PFSK-1 (cell line): ENCODE measurements around the gene DDX24.

ENCODE experiments used
- FOXP2 ChIP-seq: optimal IDR thresholded peaks from 2 replicates; pipeline ENCODE3; 2011; ENCODE audit warnings: borderline replicate concordance, control low read depth, inconsistent platforms; ENCODE audit not compliant: insufficient read depth; ENCODE audit errors: extremely low read length, extremely low read depth
- POLR2AphosphoS5 ChIP-seq: IDR thresholded peaks from 2 replicates; pipeline ENCODE4 v1.6.1; 2012; ENCODE audit warnings: low read depth, mild to moderate bottlenecking, control low read depth, low read length, moderate library complexity
- SIN3A ChIP-seq: IDR thresholded peaks from 2 replicates; pipeline ENCODE4 v1.6.1; 2012; ENCODE audit warnings: mild to moderate bottlenecking, low read length, moderate library complexity, borderline replicate concordance; ENCODE audit not compliant: insufficient read depth
- TAF1 ChIP-seq: IDR thresholded peaks from 2 replicates; pipeline ENCODE4 v1.6.1; 2012; ENCODE audit warnings: low read length, control low read depth, borderline replicate concordance; ENCODE audit not compliant: insufficient read depth
- TF ChIP-seq, protein P1 (sequence below), 2 experiments: IDR thresholded peaks; 2 replicates each; pipeline versions ENCODE4 v1.6.1 to v1.8.0; 2011 to 2012; ENCODE audit warnings: low read depth in 2 of 2, low read length in 2 of 2, control low read depth in 1 of 2, inconsistent platforms in 1 of 2, mild to moderate bottlenecking in 1 of 2, moderate library complexity in 1 of 2; ENCODE audit not compliant: insufficient read depth in 1 of 2

Gene DDX24

DNA sequence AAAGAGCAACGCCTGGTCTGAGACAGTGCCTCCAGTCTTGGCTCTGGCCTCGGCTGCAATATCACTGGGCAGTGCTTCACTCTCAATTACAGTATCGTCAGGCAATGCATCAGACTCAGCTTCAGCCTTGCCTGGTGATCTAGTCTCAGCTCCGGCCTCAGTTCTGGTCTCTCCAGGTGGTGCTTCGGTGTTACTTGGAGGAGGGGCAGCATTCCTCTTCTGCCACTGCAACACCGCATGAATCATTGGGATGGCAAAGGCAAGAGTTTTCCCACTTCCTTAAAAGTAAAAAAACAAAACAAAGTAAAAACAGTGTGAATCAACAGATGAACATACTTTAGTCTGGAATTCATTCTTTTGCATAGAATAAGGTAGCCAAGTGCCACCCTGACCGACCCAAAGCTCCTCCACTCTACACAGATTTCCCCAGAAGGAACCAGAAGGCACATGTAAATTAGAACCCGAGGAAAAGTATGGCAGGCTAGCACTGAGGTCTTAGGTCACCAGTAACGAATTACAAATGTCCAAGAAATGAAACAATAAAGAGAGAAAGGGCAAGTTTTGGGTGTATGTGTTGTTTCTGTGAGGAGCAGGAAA is 18.6 kb downstream of the DDX24 start:
- TF ChIP-seq SIN3A, result no peak
- TF ChIP-seq POLR2AphosphoS5, result no peak
- TF ChIP-seq FOXP2, result no peak
- TF ChIP-seq, protein P1, sequence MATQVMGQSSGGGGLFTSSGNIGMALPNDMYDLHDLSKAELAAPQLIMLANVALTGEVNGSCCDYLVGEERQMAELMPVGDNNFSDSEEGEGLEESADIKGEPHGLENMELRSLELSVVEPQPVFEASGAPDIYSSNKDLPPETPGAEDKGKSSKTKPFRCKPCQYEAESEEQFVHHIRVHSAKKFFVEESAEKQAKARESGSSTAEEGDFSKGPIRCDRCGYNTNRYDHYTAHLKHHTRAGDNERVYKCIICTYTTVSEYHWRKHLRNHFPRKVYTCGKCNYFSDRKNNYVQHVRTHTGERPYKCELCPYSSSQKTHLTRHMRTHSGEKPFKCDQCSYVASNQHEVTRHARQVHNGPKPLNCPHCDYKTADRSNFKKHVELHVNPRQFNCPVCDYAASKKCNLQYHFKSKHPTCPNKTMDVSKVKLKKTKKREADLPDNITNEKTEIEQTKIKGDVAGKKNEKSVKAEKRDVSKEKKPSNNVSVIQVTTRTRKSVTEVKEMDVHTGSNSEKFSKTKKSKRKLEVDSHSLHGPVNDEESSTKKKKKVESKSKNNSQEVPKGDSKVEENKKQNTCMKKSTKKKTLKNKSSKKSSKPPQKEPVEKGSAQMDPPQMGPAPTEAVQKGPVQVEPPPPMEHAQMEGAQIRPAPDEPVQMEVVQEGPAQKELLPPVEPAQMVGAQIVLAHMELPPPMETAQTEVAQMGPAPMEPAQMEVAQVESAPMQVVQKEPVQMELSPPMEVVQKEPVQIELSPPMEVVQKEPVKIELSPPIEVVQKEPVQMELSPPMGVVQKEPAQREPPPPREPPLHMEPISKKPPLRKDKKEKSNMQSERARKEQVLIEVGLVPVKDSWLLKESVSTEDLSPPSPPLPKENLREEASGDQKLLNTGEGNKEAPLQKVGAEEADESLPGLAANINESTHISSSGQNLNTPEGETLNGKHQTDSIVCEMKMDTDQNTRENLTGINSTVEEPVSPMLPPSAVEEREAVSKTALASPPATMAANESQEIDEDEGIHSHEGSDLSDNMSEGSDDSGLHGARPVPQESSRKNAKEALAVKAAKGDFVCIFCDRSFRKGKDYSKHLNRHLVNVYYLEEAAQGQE (IDR thresholded peaks at IDR 0.05; ENCODE audit: insufficient read depth in 1 of 2, low read depth in 2 of 2, low read length in 2 of 2), result no peak
- no peak for TF ChIP-seq TAF1

DNA sequence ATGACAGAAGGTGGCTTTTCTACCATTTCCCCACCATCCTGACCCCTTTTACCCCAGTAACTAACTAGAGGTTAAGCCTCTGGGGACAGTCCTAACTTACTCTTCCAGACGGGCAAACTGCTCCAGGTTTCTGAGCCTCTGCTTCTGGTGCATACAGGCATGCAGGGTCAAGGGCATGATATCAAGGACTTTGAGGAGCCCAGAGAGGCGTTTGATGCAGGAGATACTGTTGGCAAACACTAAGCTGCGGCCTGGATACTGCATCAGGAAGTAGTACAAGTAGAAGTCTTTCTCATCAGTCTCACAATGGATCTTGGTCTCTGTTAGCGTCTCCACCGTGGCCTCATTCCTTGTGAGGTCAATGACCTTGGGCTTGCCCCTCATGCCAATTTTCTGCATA is 21.0 kb downstream of the DDX24 start:
- TF ChIP-seq POLR2AphosphoS5, result no peak
- TF ChIP-seq, protein P1 (IDR thresholded peaks at IDR 0.05; ENCODE audit: insufficient read depth in 1 of 2, low read depth in 2 of 2, low read length in 2 of 2), result no peak
- no peak for TF ChIP-seq FOXP2
- TF ChIP-seq TAF1, result no peak
- no peak for TF ChIP-seq SIN3A

DNA sequence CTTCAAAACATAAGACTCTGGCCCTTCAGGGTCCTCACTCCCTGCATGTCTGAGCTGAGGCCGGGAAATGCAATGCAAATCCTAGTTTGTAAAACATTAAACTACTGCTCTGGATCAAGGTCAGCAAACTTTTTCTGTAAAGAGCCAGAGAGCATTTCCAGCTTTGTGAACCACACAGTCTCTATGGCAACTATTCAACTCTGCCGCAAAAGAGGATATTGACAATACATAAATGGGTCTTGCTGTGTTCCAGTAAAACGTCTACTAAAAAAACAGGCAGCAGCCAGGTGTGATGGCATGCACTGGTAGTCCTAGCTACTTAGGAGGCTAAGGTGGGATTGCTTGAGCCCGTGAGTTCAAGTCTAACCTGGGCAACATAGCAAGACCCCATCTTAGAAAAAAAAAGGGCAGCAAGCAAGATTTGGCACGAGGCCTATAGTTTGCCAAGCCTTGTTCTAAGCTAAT is 22.3 kb downstream of the DDX24 start:
- no peak for TF ChIP-seq TAF1
- no peak for TF ChIP-seq SIN3A
- no peak for TF ChIP-seq POLR2AphosphoS5
- TF ChIP-seq FOXP2, result no peak
- TF ChIP-seq, protein P1 (IDR thresholded peaks at IDR 0.05; ENCODE audit: insufficient read depth in 1 of 2, low read depth in 2 of 2, low read length in 2 of 2), result no peak

DNA sequence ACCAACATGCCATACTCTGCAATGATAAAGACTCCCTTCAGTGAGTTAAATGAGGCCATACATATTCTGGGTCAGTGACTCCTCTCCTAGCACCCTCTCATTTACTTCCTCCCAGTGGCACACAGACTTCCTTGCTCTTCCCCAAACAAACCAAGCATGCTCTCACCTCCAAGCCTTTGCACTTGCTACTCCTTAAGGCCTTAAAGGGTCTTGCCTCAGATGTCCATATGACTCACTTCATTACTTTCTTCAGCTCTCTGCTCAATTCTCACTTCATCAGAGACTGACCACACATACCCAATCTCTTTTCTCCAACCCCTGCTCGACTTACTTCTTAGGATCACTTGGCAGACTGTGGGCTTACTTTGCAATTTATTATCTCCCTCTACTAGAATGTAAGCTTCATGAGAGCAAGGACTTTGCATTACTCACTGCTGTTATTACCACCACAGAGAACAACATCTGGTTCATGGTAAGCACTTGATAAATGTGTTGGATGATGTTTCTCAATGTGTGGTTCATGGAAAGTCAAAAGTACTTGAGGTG is 22.8 kb downstream of the DDX24 start:
- TF ChIP-seq POLR2AphosphoS5, result no peak
- TF ChIP-seq, protein P1 (IDR thresholded peaks at IDR 0.05; ENCODE audit: insufficient read depth in 1 of 2, low read depth in 2 of 2, low read length in 2 of 2), result no peak

DNA sequence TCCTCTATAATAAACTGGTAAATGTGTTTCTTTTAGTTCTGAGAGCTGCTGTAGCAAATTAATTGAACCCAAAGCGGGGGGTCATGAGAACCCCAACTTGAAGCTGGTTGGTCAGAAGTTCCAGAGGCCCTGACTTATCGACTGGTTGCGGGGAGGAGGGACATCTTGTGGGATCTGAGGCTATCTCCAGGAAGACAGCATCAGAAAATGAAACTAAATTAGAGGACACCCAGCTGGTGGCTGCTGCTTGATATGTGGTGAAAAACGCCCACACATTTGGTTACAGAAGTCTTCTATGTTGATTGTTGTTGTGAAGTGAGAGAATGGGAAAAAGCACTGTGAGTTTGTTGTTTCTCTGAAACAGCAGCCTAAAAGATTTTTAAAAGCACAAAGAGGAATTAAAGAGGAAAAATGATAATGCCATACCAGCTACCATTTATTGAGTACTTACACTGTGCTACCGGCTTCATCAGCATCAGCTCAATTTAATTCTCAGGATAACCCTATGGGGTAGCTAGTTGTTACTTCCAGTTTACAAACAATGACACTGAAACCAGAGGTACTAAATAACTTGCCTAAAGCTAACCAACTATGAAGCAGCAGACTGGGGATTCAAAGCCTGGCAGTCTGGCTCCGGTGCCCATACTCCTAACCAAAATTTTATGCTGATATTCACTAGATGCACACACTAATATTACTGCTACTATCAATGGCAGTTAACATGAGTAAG is 24.3 kb downstream of the DDX24 start:
- TF ChIP-seq SIN3A (no peak), FOXP2 (no peak), TAF1 (no peak), POLR2AphosphoS5 (no peak)
- TF ChIP-seq, protein P1 (IDR thresholded peaks at IDR 0.05; ENCODE audit: insufficient read depth in 1 of 2, low read depth in 2 of 2, low read length in 2 of 2), result no peak
